Mesenchymal stem cell (in vitro differentiated cells and primary cell): ENCODE measurements around the gene DGKE.

Experiments
- DNase-seq: peaks from one replicate; pipeline ENCODE4 v3.0.0-alpha.2; 2013
- H2AFZ ChIP-seq: one replicate; pipeline ENCODE4 v1.6.1; 2013; ENCODE audit warnings: low read depth, mild to moderate bottlenecking, control low read depth, inconsistent platforms, low read length, moderate library complexity
- H2AK5ac ChIP-seq: 2 replicates; pipeline ENCODE4 v1.6.1; 2013; ENCODE audit warnings: low read length, moderate library complexity, mild to moderate bottlenecking, inconsistent platforms; ENCODE audit not compliant: severe bottlenecking
- H2BK120ac ChIP-seq: one replicate; pipeline ENCODE4 v1.6.1; 2013; ENCODE audit warnings: low read depth, mild to moderate bottlenecking, inconsistent platforms, low read length, moderate library complexity
- H2BK12ac ChIP-seq, 2 experiments: one replicate each; pipeline ENCODE4 v1.6.1; 2013; ENCODE audit warnings: inconsistent platforms in 2 of 2, low read length in 2 of 2, mild to moderate bottlenecking in 2 of 2, moderate library complexity in 2 of 2, control low read depth in 1 of 2
- H2BK15ac ChIP-seq: one replicate; pipeline ENCODE4 v1.6.1; 2013; ENCODE audit warnings: mild to moderate bottlenecking, low read depth, inconsistent platforms; ENCODE audit not compliant: poor library complexity, severe bottlenecking
- H2BK5ac ChIP-seq: 2 replicates; pipeline ENCODE4 v1.6.1; 2013; ENCODE audit warnings: low read depth, mild to moderate bottlenecking, low read length, control low read depth, inconsistent platforms; ENCODE audit not compliant: poor library complexity, severe bottlenecking
- H3K14ac ChIP-seq, 2 experiments: one replicate each; pipeline ENCODE4 v1.6.1; 2013; ENCODE audit warnings: inconsistent platforms in 2 of 2, low read length in 2 of 2, control low read depth in 1 of 2, mild to moderate bottlenecking in 1 of 2, moderate library complexity in 1 of 2
- H3K18ac ChIP-seq, 2 experiments: one replicate each; pipeline ENCODE4 v1.6.1; 2013; ENCODE audit warnings: inconsistent platforms in 2 of 2, low read length in 2 of 2, control low read depth in 1 of 2, low read depth in 1 of 2, mild to moderate bottlenecking in 1 of 2
- H3K23ac ChIP-seq, 2 experiments: one replicate each; pipeline ENCODE4 v1.6.1; 2013; ENCODE audit warnings: inconsistent platforms in 2 of 2, low read length in 2 of 2, mild to moderate bottlenecking in 2 of 2, moderate library complexity in 2 of 2, control low read depth in 1 of 2
- H3K27ac ChIP-seq: 2 replicates; pipeline ENCODE4 v1.5.1; 2013; ENCODE audit warnings: mild to moderate bottlenecking, moderate library complexity, low read length, control low read depth, inconsistent platforms; ENCODE audit not compliant: poor library complexity, severe bottlenecking
- H3K27me3 ChIP-seq, 2 experiments: 2 replicates each; pipeline versions ENCODE4 v1.6.1 to v1.7.0; 2013; ENCODE audit warnings: low read length in 2 of 2, mild to moderate bottlenecking in 2 of 2, moderate library complexity in 2 of 2, control low read depth in 1 of 2, inconsistent platforms in 1 of 2; ENCODE audit not compliant: control insufficient read depth in 1 of 2, insufficient read depth in 1 of 2
- H3K36me3 ChIP-seq, 2 experiments: 2 replicates each; pipeline versions ENCODE4 v1.6.1 to v1.7.0; 2013; ENCODE audit warnings: low read length in 2 of 2, control low read depth in 1 of 2, inconsistent platforms in 1 of 2, low read depth in 1 of 2, mild to moderate bottlenecking in 1 of 2; ENCODE audit not compliant: insufficient read depth in 2 of 2, control insufficient read depth in 1 of 2
- H3K4ac ChIP-seq, 2 experiments: one replicate each; pipeline ENCODE4 v1.6.1; 2013; ENCODE audit warnings: inconsistent platforms in 2 of 2, low read length in 2 of 2, mild to moderate bottlenecking in 2 of 2, moderate library complexity in 2 of 2, control low read depth in 1 of 2, low read depth in 1 of 2
- H3K4me1 ChIP-seq: 2 replicates; pipeline ENCODE4 v1.6.1; 2013; ENCODE audit warnings: low read depth, low read length, control low read depth; ENCODE audit not compliant: control insufficient read depth, insufficient read depth
- H3K4me2 ChIP-seq: 2 replicates; pipeline ENCODE4 v1.6.1; 2013; ENCODE audit warnings: low read length, mild to moderate bottlenecking, inconsistent platforms; ENCODE audit not compliant: poor library complexity, severe bottlenecking
- H3K4me3 ChIP-seq, 2 experiments: 2 replicates each; pipeline versions ENCODE4 v1.5.1 to v1.7.0; 2013; ENCODE audit warnings: low read length in 2 of 2, mild to moderate bottlenecking in 2 of 2, control low read depth in 1 of 2, low read depth in 1 of 2; ENCODE audit not compliant: insufficient read depth in 1 of 2
- H3K79me1 ChIP-seq: replicated peaks from 2 replicates; pipeline ENCODE4 v1.6.1; 2013; ENCODE audit warnings: mild to moderate bottlenecking, control low read depth, low read length, inconsistent platforms; ENCODE audit not compliant: poor library complexity, severe bottlenecking
- H3K9ac ChIP-seq: 2 replicates; pipeline ENCODE4 v1.7.0; 2013; ENCODE audit warnings: mild to moderate bottlenecking, low read length, moderate library complexity
- H3K9me3 ChIP-seq: 2 replicates; pipeline ENCODE4 v1.7.0; 2013; ENCODE audit warnings: mild to moderate bottlenecking, low read length; ENCODE audit not compliant: control insufficient read depth
- H4K8ac ChIP-seq: one replicate; pipeline ENCODE4 v1.6.1; 2013; ENCODE audit warnings: inconsistent platforms, mild to moderate bottlenecking, low read length, moderate library complexity
- H4K91ac ChIP-seq: one replicate; pipeline ENCODE4 v1.6.1; 2013; ENCODE audit warnings: mild to moderate bottlenecking, low read length, inconsistent platforms
- WGBS: methylation state at CpG from one replicate; pipeline ENCODE4 v1.1.7; 2013; ENCODE audit warnings: mixed read lengths; 5-methylcytosine and 5-hydroxymethylcytosine counted together

Gene DGKE

DNA sequence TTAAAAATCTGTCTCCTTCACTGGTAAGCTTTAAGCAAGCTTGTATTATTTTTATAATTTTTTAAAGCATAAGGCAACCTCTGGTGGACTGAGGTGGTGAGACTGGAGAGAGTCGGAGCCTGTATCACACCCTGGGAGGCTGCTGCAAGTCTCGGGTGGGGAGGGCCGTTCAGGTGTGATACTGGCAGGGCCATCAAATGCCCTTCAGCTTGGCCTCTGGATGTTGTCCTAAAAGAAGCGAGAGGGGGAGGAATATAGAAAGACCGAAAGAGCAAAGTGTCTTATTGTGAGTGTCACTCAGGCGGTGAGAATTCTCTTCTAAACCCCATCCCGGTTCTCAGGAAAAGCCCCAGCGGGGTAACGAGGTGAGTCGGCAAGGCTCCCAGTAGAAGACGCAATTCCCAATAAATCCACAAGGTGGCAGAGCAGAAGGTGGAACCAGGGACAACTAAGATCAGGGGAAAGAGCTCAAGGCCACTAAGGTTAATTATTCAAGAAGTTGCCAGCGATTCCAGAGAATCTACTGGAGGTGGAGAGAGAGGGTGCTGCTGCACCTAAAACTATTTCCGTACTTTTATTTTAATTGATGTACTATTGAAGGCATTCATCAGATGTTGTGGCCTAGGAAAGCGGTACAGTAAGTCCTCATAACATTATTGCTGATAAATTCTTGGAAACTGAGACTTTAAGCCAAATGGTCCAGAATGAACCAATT is 14.4 kb upstream of the DGKE start:
- Histone ChIP-seq H3K27me3 (no peaks in the 10 kb centered on the region), H3K4me3 (no peak overlapping the region), H2AK5ac (no peak overlapping the region), H2BK12ac (no peak overlapping the region), H2AFZ (no peak overlapping the region), H2BK120ac (no peak overlapping the region), H3K18ac (peak overlapping the region in 1 of 2 experiments; percentile 46), H3K79me1 (no peaks in the 10 kb centered on the region), H3K4me1 (peaks cover 9% of the 10 kb centered on the region), H3K27ac (no peak overlapping the region), H3K23ac (no peak overlapping the region), H4K8ac (peak overlapping the region; percentile 70), H4K91ac (no peak overlapping the region), H3K9me3 (no peaks in the 10 kb centered on the region), H3K9ac (peak overlapping the region; percentile 43), H3K14ac (no peak overlapping the region), H2BK5ac (no peak overlapping the region), H2BK15ac (no peak overlapping the region), H3K36me3 (no peaks in the 10 kb centered on the region), H3K4ac (no peak overlapping the region), H3K4me2 (no peak overlapping the region)
- 29% methylated on average over 14 of the region's 14 CpGs for WGBS
- peak; percentile 77 for DNase-seq

DNA sequence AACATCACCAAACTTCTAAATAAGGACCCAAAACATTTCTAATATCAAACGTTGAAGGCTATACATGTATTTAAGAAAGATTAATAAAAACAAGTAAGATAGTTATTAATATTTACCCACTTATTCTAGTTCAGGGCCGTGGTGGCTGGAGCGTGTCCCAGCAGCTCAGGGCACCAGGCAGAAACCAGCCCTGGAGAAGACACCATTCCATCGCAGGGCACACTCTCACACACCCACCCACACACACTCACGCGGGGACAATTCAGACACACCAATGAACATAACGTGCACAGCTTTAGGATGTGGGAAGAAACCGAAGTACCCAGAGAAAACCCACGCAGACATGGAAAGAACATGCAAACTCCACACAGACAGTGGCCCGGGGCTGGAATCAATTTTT is 13.7 kb upstream of the DGKE start:
- H2AFZ ChIP-seq = no peak overlapping the region
- no peak for DNase-seq
- no peak overlapping the region for H3K23ac ChIP-seq
- no peak overlapping the region for H3K18ac ChIP-seq
- no peaks in the 10 kb centered on the region for H3K36me3 ChIP-seq
- no peaks in the 10 kb centered on the region for H3K9me3 ChIP-seq
- H2AK5ac ChIP-seq = no peak overlapping the region
- no peak overlapping the region for H2BK5ac ChIP-seq
- no peak overlapping the region for H3K14ac ChIP-seq
- H3K4me1 ChIP-seq = peaks cover 9% of the 10 kb centered on the region
- no peaks in the 10 kb centered on the region for H3K79me1 ChIP-seq
- 91% methylated on average over 9 of the region's 10 CpGs for WGBS
- no peak overlapping the region for H2BK120ac ChIP-seq
- H2BK15ac ChIP-seq = no peak overlapping the region
- H4K8ac ChIP-seq = no peak overlapping the region
- H3K4me2 ChIP-seq = no peak overlapping the region
- H3K4me3 ChIP-seq = no peak overlapping the region
- H3K27ac ChIP-seq = no peak overlapping the region
- H3K4ac ChIP-seq = no peak overlapping the region
- no peak overlapping the region for H2BK12ac ChIP-seq
- H4K91ac ChIP-seq = no peak overlapping the region
- no peak overlapping the region for H3K9ac ChIP-seq
- no peaks in the 10 kb centered on the region for H3K27me3 ChIP-seq

DNA sequence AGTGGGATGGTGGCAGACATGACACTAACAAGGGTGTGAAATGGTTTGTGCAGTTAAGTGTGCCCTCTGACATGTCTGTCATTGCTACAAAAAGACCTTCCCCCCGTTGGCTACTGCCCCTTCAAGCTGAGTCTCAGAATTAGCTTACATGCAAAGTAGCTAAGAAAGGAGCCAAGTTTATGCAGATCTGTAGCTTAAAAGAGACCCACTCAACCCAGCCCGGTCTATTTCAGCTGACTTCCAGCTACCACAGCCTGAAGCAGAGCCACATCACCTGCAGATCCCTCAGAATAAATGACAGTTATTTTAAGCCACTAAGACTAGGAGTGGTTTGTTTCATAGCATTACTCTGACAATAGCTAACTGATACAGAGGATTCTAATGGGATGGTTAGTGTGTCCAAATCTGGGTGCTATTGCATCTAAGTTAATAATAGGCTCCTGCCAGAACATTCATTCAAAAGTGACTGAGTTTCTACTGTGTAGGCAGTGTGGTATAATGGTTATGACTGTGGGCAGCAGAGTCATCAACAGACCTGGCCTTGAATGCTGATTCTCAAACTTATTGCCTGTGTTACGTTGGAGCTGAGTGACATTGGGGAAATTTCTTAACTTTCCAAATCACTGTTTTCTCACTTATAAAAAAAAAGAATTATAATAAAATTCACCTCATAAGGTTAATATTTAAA is 12.0 kb upstream of the DGKE start:
- Histone ChIP-seq H3K79me1 (peaks cover 7% of the 10 kb centered on the region), H4K91ac (no peak overlapping the region), H3K18ac (no peak overlapping the region), H2BK5ac (no peak overlapping the region), H4K8ac (no peak overlapping the region), H3K23ac (no peak overlapping the region), H2AK5ac (no peak overlapping the region), H3K4me2 (no peak overlapping the region), H3K27me3 (no peaks in the 10 kb centered on the region), H2BK12ac (no peak overlapping the region), H3K4me1 (peaks cover 9% of the 10 kb centered on the region), H3K27ac (no peak overlapping the region), H3K9me3 (no peaks in the 10 kb centered on the region), H2AFZ (no peak overlapping the region), H3K4ac (no peak overlapping the region), H3K4me3 (no peak overlapping the region), H2BK120ac (no peak overlapping the region), H3K9ac (no peak overlapping the region), H3K14ac (no peak overlapping the region), H3K36me3 (peaks cover 0 to 4% of the 10 kb centered on the region in 2 experiments), H2BK15ac (no peak overlapping the region)
- DNase-seq = no peak
- WGBS = 70% methylated on average over 1 of the region's 3 CpGs

DNA sequence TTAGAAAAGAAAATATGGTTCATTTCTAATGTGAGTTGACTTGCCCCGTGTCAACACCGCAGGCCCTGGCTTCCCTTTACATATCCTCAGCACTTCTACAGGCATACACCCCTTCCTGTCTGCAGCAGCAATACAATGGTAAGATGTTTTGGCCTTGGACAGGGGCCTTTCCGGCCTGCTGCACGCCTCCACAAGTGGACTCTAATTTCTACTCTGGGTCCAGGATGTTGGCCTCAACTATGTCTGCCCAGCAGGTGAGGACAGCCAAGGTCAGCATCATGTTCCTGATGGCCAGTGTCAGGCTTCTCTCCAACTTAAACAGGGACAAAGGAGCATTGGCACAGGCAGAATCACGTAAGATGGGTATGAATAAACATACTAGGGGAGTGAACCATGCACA is 11.2 kb upstream of the DGKE start:
- Histone ChIP-seq H3K9me3 (no peaks in the 10 kb centered on the region), H2BK15ac (no peak overlapping the region), H2AK5ac (no peak overlapping the region), H3K4me1 (peaks cover 9% of the 10 kb centered on the region), H2AFZ (no peak overlapping the region), H4K91ac (no peak overlapping the region), H3K4me2 (no peak overlapping the region), H4K8ac (no peak overlapping the region), H2BK120ac (no peak overlapping the region), H3K36me3 (peaks cover 0 to 4% of the 10 kb centered on the region in 2 experiments), H3K27me3 (no peaks in the 10 kb centered on the region), H3K4ac (no peak overlapping the region), H3K27ac (no peak overlapping the region), H2BK5ac (no peak overlapping the region), H3K4me3 (no peak overlapping the region), H3K18ac (no peak overlapping the region), H2BK12ac (no peak overlapping the region), H3K9ac (no peak overlapping the region), H3K23ac (no peak overlapping the region), H3K14ac (no peak overlapping the region), H3K79me1 (peaks cover 10% of the 10 kb centered on the region)
- no peak for DNase-seq
- 89% methylated on average over 4 of the region's 5 CpGs for WGBS
